Measurements from ENCODE around the gene ZNF692.
A peak's percentile ranks its signal among the peaks of the same experiment; 100 is the strongest.
"Not testable (repeated sequence)": the region's sequence is repeated elsewhere in the genome, so short reads cannot be mapped to it uniquely, and the experiment has no call there.

Gene ZNF692

GRCh38 chr1:248837781-248838356 lies 21.0 kb downstream of the ZNF692 start, which contains the start of gene ZNF672:
Gene ZNF672 (plus strand): TSS chr1:248838224. CDS start chr1:248847275, 9,051 bp downstream.
- Histone ChIP-seq H3K36me3 (ENCODE audit: low read depth) (no peaks in the 10 kb centered on the region), H3K4me1 (ENCODE audit: insufficient read depth, poor library complexity, severe bottlenecking) (peaks cover 9% of the 10 kb centered on the region), H3K27me3 (ENCODE audit: insufficient read depth, poor library complexity, severe bottlenecking) (no peaks in the 10 kb centered on the region), H3K27ac (ENCODE audit: poor library complexity, severe bottlenecking) (peak within 1 kb of the TSS; percentile 77), H3K4me3 (ENCODE audit: severe bottlenecking) (peak within 1 kb of the TSS; percentile 81), H3K9me3 (ENCODE audit: severe bottlenecking) (no peaks in the 10 kb centered on the region)
- ATAC-seq (ENCODE audit: low read depth), result peak; percentile 82
- TF ChIP-seq CTCF (IDR thresholded peaks at IDR 0.05; ENCODE audit: poor library complexity, severe bottlenecking), result no peak
- DNase-seq (ENCODE audit: low spot score), result peak; percentile 93

DNA sequence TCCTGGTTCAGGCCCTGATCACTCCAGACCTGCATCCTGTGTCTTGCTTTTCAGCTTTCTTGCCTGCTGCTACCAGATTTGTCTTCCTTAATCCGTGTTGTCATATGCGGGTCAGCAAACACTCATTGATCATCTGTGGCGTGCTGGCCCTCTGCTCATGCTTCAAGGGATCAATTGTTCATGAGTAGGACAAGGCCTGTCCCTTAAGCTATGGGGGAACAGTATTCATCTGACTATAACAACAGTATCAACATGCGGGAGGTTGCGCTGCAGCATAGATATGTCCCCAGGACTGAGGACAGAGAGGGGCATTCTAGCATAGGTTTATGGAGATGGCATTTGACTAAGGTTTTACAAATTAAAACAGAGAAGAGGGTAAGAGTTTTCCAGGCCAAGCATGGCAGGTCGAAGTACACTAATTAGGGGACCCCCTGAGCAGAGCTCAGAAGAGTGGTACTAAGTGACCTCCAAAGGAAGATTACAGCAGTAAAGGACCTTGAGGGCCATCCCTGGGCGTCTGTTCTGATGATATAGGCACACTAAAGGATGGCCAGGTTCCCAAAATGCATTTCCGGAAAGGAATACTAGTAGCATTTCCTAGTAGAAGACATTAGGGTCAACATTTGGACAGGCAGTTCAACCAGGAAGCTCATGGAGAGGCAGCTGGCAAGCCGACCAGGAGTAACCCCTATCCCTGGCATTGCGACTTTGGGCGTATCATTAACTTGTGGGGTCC lies 21.7 kb downstream of the ZNF692 start:
- TF ChIP-seq CTCF (IDR thresholded peaks at IDR 0.05; ENCODE audit: poor library complexity, severe bottlenecking), result no peak
- H3K4me3 ChIP-seq (ENCODE audit: severe bottlenecking), result peak overlapping the region; percentile 81
- DNase-seq (ENCODE audit: low spot score) (no peak), ATAC-seq (ENCODE audit: low read depth) (no peak)
- peaks cover 3% of the 10 kb centered on the region for H3K4me1 ChIP-seq (ENCODE audit: insufficient read depth, poor library complexity, severe bottlenecking)
- H3K27me3 ChIP-seq (ENCODE audit: insufficient read depth, poor library complexity, severe bottlenecking), result no peaks in the 10 kb centered on the region
- H3K9me3 ChIP-seq (ENCODE audit: severe bottlenecking), result no peaks in the 10 kb centered on the region
- no peaks in the 10 kb centered on the region for H3K36me3 ChIP-seq (ENCODE audit: low read depth)
- H3K27ac ChIP-seq (ENCODE audit: poor library complexity, severe bottlenecking), result no peak overlapping the region

GRCh38 chr1:248834343-248834940 lies 24.4 kb downstream of the ZNF692 start:
- DNase-seq (ENCODE audit: low spot score) (no peak), ATAC-seq (ENCODE audit: low read depth) (no peak)
- H3K27ac ChIP-seq (ENCODE audit: poor library complexity, severe bottlenecking), result no peak overlapping the region
- no peak for TF ChIP-seq CTCF (IDR thresholded peaks at IDR 0.05; ENCODE audit: poor library complexity, severe bottlenecking)
- H3K4me1 ChIP-seq (ENCODE audit: insufficient read depth, poor library complexity, severe bottlenecking), result no peaks in the 10 kb centered on the region
- H3K4me3 ChIP-seq (ENCODE audit: severe bottlenecking), result no peak overlapping the region
- H3K9me3 ChIP-seq (ENCODE audit: severe bottlenecking), result no peaks in the 10 kb centered on the region
- H3K36me3 ChIP-seq (ENCODE audit: low read depth), result no peaks in the 10 kb centered on the region
- no peaks in the 10 kb centered on the region for H3K27me3 ChIP-seq (ENCODE audit: insufficient read depth, poor library complexity, severe bottlenecking)

DNA sequence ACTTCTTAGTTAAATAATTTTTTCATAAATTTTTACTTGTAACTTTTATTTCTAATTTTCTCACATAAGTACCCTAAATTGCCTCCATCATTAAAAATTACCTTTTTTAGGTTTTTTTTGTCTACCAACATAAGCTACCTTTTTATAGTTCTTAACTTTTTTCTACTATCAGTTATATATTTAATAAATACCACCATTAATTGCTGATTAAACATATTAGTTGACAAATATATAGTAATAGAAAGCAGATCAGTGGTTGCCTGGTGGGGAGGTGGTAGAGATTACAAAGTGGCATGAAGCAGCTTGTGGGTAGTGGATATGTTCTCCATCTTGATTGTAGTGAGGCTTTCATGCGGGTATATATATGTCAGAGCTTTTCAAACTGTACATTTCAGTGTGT lies 27.0 kb downstream of the ZNF692 start:
- no peak for TF ChIP-seq CTCF (IDR thresholded peaks at IDR 0.05; ENCODE audit: poor library complexity, severe bottlenecking)
- DNase-seq (ENCODE audit: low spot score) (no peak), ATAC-seq (ENCODE audit: low read depth) (no peak)
- no peak overlapping the region for H3K27ac ChIP-seq (ENCODE audit: poor library complexity, severe bottlenecking)
- no peaks in the 10 kb centered on the region for H3K27me3 ChIP-seq (ENCODE audit: insufficient read depth, poor library complexity, severe bottlenecking)
- H3K36me3 ChIP-seq (ENCODE audit: low read depth), result no peaks in the 10 kb centered on the region
- no peaks in the 10 kb centered on the region for H3K9me3 ChIP-seq (ENCODE audit: severe bottlenecking)
- H3K4me1 ChIP-seq (ENCODE audit: insufficient read depth, poor library complexity, severe bottlenecking), result peaks cover 7% of the 10 kb centered on the region
- H3K4me3 ChIP-seq (ENCODE audit: severe bottlenecking), result no peak overlapping the region

DNA sequence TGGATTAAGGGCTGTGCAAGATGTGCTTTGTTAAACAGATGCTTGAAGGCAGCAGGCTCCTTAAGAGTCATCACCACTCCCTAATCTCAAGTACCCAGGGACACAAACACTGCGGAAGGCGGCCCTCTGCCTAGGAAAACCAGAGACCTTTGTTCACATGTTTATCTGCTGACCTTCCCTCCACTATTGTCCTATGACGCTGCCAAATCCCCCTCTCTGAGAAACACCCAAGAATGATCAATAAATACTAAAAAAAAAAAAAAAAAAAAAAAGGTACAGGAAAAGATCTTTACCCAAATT lies 28.2 kb downstream of the ZNF692 start:
- not testable (repeated sequence) for H3K4me1 ChIP-seq (ENCODE audit: insufficient read depth, poor library complexity, severe bottlenecking); H3K27me3 ChIP-seq (ENCODE audit: insufficient read depth, poor library complexity, severe bottlenecking); H3K4me3 ChIP-seq (ENCODE audit: severe bottlenecking); ATAC-seq (ENCODE audit: low read depth); DNase-seq (ENCODE audit: low spot score); H3K9me3 ChIP-seq (ENCODE audit: severe bottlenecking); H3K27ac ChIP-seq (ENCODE audit: poor library complexity, severe bottlenecking); H3K36me3 ChIP-seq (ENCODE audit: low read depth)
